T-helper 1 cell treated with Interleukin-12 subunit alpha and Interleukin-12 subunit beta and Interleukin-4 antibody, amounts not matched to agents 30 μg/mL and 1 μg/mL, for 36 hours (primary cell): ENCODE data around the gene ENAH.

Source experiments
- H3K27ac Mint-ChIP-seq: one replicate; pipeline ENCODE4 v1.8.0; 2021; ENCODE audit warnings: mild to moderate bottlenecking, mixed read lengths
- H3K27me3 Mint-ChIP-seq: one replicate; pipeline ENCODE4 v1.8.0; 2021; ENCODE audit warnings: low read depth, mixed read lengths
- H3K36me3 Mint-ChIP-seq: one replicate; pipeline ENCODE4 v1.8.0; 2021; ENCODE audit warnings: low read depth, mixed read lengths
- H3K4me1 Mint-ChIP-seq: one replicate; pipeline ENCODE4 v1.8.0; 2021; ENCODE audit warnings: low read depth, mixed read lengths
- H3K4me3 Mint-ChIP-seq: one replicate; pipeline ENCODE4 v1.8.0; 2021; ENCODE audit warnings: mild to moderate bottlenecking, moderate library complexity, mixed read lengths
- H3K9me3 Mint-ChIP-seq: one replicate; pipeline ENCODE4 v1.8.0; 2021; ENCODE audit warnings: mixed read lengths

The ENAH gene

DNA sequence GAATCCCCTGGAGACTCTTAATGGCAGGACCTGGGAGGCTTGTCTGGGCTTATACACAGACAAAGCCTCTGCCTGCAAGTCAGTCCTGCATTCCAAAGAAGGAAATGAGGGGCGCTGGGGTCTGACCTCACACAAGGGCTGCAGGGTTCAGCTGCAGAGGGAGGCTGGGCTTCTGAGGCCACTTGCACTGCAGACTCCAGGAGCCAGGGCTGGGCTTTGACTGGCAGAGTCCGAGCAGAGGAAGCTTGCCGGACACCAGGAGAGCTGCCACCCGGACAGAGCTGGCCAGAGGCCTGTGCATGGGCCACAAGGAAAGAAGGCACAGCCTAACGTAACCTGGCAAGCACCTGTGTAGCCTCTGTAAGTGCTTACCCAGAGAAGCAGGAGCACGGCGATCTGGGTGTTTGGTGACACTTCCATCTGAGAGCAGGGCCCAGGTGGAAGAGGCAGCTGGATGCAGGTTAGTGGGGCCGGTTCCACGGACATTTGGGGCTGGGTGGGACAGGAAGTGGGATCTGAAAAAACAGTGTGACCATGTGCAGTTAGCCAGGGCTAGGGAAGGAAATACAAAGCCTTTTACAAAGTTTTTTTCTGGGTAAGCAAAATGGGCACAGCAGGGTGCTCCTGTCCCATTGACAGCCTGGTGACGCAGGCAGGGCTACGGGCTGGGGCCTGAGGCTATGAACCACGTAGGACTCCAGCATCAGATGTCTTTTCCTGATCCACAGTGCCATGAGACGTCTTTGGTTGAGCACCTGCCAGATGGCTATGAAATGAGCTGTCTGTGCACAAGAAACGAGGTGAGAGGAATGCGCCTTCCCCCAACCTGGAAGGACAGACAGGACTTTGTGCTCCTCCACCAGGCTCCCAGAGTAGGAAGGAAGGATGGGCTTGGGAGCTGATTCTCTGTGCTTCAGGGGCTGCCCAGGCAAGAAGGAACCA lies 187.8 kb downstream of the ENAH start:
- H3K27me3 Mint-ChIP-seq, result no peaks in the 10 kb centered on the region
- H3K27ac Mint-ChIP-seq, result peak overlapping the region; percentile 80
- no peaks in the 10 kb centered on the region for H3K36me3 Mint-ChIP-seq
- H3K4me3 Mint-ChIP-seq, result peak overlapping the region; percentile 50
- H3K9me3 Mint-ChIP-seq, result no peaks in the 10 kb centered on the region
- H3K4me1 Mint-ChIP-seq, result peaks cover 58% of the 10 kb centered on the region

- Mint-ChIP-seq H3K9me3 (no peaks in the 10 kb centered on the region), H3K27ac (peak overlapping the region; percentile 62), H3K4me3 (peak overlapping the region; percentile 7), H3K36me3 (no peaks in the 10 kb centered on the region), H3K4me1 (peaks cover 58% of the 10 kb centered on the region), H3K27me3 (no peaks in the 10 kb centered on the region)
Measured at GRCh38 chr1:225462714-225463574, 190.0 kb downstream of the ENAH start.

- Mint-ChIP-seq H3K36me3 (no peaks in the 10 kb centered on the region), H3K4me1 (peaks cover 58% of the 10 kb centered on the region), H3K27me3 (no peaks in the 10 kb centered on the region), H3K4me3 (no peak overlapping the region), H3K9me3 (no peaks in the 10 kb centered on the region), H3K27ac (peak overlapping the region; percentile 62)
Measured at GRCh38 chr1:225462429-225462713, 190.6 kb downstream of the ENAH start.

GRCh38 chr1:225461533-225462428 lies 191.1 kb downstream of the ENAH start:
- no peak overlapping the region for H3K4me3 Mint-ChIP-seq
- H3K27ac Mint-ChIP-seq, result peak overlapping the region; percentile 26
- no peaks in the 10 kb centered on the region for H3K36me3 Mint-ChIP-seq
- H3K4me1 Mint-ChIP-seq, result peaks cover 54% of the 10 kb centered on the region
- no peaks in the 10 kb centered on the region for H3K27me3 Mint-ChIP-seq
- no peaks in the 10 kb centered on the region for H3K9me3 Mint-ChIP-seq

DNA sequence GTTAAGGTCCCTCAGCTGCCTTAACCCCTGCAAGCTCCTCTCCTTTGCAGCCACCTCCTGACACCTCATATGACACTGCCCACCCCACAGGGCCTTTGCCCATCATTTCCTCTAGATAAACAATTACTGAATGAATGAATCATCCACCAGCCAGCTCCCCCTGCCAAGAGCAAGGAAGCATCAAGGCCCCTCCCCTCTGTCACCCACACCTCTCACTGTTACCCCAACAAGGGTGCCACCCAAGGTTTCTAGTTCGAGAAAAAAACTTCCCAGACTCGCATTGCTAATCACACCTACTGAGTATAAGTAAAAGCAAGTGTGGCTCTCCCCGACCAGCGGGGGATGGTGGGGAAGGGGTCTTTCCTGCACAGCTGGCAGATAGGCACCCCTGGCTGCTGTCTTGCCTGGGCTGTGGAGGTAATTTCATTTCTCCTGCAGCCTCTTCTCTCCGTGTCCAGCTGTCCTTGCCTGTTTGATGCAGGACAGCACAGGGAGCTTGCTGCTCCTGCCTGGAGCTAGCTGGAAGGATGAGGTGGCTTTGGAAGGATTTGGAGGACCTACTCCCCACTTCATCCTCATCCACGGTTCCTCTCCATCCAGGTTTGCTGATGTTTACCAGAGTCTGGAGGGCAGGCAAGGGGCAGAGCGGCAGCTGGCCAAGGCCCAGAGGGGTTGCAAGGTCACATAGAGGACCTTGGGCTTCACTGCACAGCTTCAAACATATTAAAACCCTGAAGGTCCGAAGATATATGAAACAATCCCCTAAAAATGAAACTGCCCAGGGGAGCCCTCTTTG lies 192.0 kb downstream of the ENAH start:
- peak overlapping the region; percentile 69 for H3K27ac Mint-ChIP-seq
- no peaks in the 10 kb centered on the region for H3K36me3 Mint-ChIP-seq
- H3K9me3 Mint-ChIP-seq, result no peaks in the 10 kb centered on the region
- H3K27me3 Mint-ChIP-seq, result no peaks in the 10 kb centered on the region
- H3K4me1 Mint-ChIP-seq, result peaks cover 46% of the 10 kb centered on the region
- peak overlapping the region; percentile 36 for H3K4me3 Mint-ChIP-seq

DNA sequence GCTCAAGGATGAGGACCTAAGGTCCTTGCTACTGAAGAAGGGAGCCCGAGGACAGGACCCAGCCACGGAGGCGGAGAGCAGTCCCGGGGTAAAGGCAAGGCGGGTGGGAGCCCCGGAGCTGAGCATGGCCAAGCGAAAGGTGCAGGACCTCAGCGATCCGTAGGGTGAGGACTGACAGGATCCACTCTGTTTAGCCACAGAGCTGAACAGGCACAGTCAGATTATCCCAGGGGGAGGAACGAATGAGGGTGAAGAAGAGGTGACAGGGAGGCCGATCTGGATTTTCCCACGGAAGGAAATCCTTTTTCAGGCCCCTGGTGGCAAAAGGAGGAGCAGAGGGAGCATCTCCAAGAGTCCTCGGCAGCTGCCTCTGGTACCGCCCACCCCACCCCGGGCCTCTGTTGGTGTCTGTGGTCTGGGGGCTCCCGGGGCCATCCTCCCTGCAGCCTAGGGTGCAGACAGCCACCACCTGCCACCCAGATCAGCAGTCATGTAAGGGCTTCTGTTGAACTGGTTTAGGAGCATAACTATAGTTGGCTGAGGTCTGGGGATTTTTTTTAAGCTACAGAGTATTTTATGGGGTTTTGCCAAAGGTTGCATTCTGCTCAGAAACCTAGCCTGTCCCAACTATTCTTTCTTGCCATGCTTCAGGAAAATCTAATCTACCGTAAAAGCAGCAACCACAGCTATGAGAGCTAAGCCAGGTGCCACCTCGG lies 192.7 kb downstream of the ENAH start:
- peak overlapping the region; percentile 36 for H3K4me3 Mint-ChIP-seq
- H3K36me3 Mint-ChIP-seq, result no peaks in the 10 kb centered on the region
- no peaks in the 10 kb centered on the region for H3K27me3 Mint-ChIP-seq
- H3K27ac Mint-ChIP-seq, result peak overlapping the region; percentile 69
- peaks cover 42% of the 10 kb centered on the region for H3K4me1 Mint-ChIP-seq
- no peaks in the 10 kb centered on the region for H3K9me3 Mint-ChIP-seq

DNA sequence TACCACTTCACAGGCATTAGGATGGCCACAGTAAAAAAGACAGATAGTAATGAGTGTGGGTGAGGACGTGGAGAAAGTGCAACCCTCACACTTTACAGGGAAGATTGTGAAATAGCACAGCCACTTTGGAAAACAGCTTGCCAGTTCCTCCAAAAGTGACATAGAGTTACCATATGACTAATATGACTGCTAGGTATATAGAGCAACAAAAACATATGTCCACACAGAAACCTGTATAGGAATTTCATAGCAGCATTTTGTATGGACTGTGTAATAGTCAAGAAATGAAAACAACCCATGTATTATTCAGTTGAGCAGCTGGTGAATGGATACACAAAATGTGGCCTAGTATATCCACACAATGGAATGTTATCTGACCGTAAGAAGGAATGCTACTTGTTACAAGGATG lies 194.7 kb downstream of the ENAH start:
- H3K4me3 Mint-ChIP-seq, result no peak overlapping the region
- peaks cover 50% of the 10 kb centered on the region for H3K4me1 Mint-ChIP-seq
- H3K27me3 Mint-ChIP-seq, result no peaks in the 10 kb centered on the region
- no peaks in the 10 kb centered on the region for H3K9me3 Mint-ChIP-seq
- H3K36me3 Mint-ChIP-seq, result peaks cover 3% of the 10 kb centered on the region
- H3K27ac Mint-ChIP-seq, result no peak overlapping the region

DNA sequence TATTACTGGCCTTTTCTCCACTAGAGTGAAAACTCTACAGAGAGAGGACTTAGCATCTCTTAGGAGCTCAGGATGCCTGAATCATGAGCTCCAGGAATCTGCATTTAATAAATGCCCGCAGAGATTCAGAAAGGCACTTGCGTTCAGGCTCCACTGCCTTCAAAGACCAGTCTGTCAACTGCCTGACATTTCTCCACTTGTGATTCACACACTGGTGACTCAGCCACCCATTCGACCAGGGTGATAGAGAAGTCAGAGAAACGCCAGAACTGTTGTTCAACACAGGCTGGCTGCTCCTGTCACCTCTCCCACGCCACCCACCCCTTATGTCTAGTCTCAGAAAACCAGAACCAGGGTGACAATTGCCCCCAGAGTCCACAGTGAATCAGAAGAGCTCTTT lies 198.2 kb downstream of the ENAH start:
- peak overlapping the region; percentile 55 for H3K4me3 Mint-ChIP-seq
- H3K9me3 Mint-ChIP-seq, result no peaks in the 10 kb centered on the region
- peaks cover 37% of the 10 kb centered on the region for H3K4me1 Mint-ChIP-seq
- H3K27ac Mint-ChIP-seq, result peak overlapping the region; percentile 87
- H3K36me3 Mint-ChIP-seq, result peaks cover 3% of the 10 kb centered on the region
- no peaks in the 10 kb centered on the region for H3K27me3 Mint-ChIP-seq

GRCh38 chr1:225453797-225454648 lies 198.9 kb downstream of the ENAH start:
- Mint-ChIP-seq H3K27ac (peak overlapping the region; percentile 87), H3K4me1 (peaks cover 37% of the 10 kb centered on the region), H3K9me3 (no peaks in the 10 kb centered on the region), H3K4me3 (no peak overlapping the region), H3K27me3 (no peaks in the 10 kb centered on the region), H3K36me3 (peaks cover 3% of the 10 kb centered on the region)

DNA sequence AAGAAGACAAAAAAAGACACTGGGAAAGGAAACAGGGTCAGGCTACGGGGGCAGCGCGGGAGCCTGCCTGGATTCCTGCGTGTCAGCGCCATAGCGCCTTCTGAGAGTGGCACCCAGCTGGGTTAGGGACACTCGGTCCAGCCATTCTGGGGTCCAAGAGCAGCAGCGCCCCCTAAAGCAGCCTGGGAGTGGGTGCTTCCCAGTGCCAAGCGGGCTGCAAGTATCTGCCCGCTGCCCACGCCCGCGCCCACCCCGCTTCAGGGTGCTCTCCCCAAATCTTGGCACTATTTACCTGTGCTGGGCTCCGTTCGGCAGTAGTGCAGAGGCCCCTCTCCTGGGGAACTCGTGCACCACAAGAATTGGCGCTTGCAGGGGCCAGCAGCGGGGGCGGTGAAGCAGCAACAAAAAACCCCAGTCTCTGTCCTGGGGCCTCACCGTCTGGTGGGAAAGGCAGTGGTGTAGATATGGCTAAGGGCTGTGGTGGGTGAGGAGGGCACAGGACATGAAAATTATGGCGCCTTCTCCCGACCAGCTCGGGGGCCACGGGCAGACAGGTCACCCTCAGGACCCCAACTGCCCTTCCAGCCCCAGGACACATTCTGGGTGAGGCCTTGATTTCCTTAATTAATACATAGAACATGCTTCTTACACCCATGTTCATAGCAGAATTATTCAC lies 200.9 kb downstream of the ENAH start:
- peaks cover 42% of the 10 kb centered on the region for H3K4me1 Mint-ChIP-seq
- H3K27ac Mint-ChIP-seq, result no peak overlapping the region
- no peaks in the 10 kb centered on the region for H3K9me3 Mint-ChIP-seq
- peaks cover 3% of the 10 kb centered on the region for H3K36me3 Mint-ChIP-seq
- no peak overlapping the region for H3K4me3 Mint-ChIP-seq
- no peaks in the 10 kb centered on the region for H3K27me3 Mint-ChIP-seq

GRCh38 chr1:225451340-225451739 lies 201.6 kb downstream of the ENAH start:
- H3K27ac Mint-ChIP-seq, result no peak overlapping the region
- H3K36me3 Mint-ChIP-seq, result peaks cover 3% of the 10 kb centered on the region
- no peak overlapping the region for H3K4me3 Mint-ChIP-seq
- no peaks in the 10 kb centered on the region for H3K27me3 Mint-ChIP-seq
- H3K9me3 Mint-ChIP-seq, result no peaks in the 10 kb centered on the region
- H3K4me1 Mint-ChIP-seq, result peaks cover 43% of the 10 kb centered on the region
